ENCODE measurements around the gene ALG9.

DNA sequence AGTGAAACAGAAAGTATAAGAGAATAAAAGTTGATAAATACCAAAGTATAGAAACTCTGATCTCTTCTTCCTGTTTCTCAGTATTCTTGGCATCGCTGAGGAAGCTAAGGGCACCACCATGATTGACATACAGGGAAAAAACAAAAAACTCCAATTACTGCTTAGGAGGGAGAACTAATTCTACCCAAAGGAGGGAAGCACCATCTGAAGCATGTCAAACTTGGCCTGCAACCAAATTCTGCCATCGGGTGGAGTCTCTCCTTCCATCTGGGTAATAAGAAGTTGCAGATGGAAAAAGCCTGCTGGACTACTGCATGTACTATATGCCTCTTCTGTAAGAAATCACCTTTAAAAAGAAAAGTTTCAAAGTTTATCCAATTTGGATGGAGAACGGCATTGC is 74.7 kb downstream of the ALG9 start:
- TF ChIP-seq POLR2A (IDR thresholded peaks at IDR 0.05) = no peak
- TF ChIP-seq, protein P1, sequence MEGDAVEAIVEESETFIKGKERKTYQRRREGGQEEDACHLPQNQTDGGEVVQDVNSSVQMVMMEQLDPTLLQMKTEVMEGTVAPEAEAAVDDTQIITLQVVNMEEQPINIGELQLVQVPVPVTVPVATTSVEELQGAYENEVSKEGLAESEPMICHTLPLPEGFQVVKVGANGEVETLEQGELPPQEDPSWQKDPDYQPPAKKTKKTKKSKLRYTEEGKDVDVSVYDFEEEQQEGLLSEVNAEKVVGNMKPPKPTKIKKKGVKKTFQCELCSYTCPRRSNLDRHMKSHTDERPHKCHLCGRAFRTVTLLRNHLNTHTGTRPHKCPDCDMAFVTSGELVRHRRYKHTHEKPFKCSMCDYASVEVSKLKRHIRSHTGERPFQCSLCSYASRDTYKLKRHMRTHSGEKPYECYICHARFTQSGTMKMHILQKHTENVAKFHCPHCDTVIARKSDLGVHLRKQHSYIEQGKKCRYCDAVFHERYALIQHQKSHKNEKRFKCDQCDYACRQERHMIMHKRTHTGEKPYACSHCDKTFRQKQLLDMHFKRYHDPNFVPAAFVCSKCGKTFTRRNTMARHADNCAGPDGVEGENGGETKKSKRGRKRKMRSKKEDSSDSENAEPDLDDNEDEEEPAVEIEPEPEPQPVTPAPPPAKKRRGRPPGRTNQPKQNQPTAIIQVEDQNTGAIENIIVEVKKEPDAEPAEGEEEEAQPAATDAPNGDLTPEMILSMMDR (IDR thresholded peaks at IDR 0.05) = no peak

All from ovary (tissue), 3 donors.